Nephron (organoid): ENCODE measurements around the gene HES2.
A peak's percentile ranks its signal among the peaks of the same experiment; 100 is the strongest.

Experiments
- H3K27ac Mint-ChIP-seq, 3 experiments: 2 replicates each; pipeline ENCODE4 v1.8.0; 2020; ENCODE audit warnings: mixed read lengths in 3 of 3, mild to moderate bottlenecking in 2 of 3, moderate library complexity in 1 of 3
- H3K27me3 Mint-ChIP-seq: 2 replicates; pipeline ENCODE4 v1.8.0; 2021; ENCODE audit warnings: low read depth, mild to moderate bottlenecking, moderate library complexity, mixed read lengths
- H3K36me3 Mint-ChIP-seq: 2 replicates; pipeline ENCODE4 v1.8.0; 2020; ENCODE audit warnings: low read depth, mixed read lengths
- H3K4me1 Mint-ChIP-seq: 2 replicates; pipeline ENCODE4 v1.8.0; 2020; ENCODE audit warnings: mixed read lengths
- H3K4me3 Mint-ChIP-seq, 3 experiments: 2 replicates each; pipeline ENCODE4 v1.8.0; 2020; ENCODE audit warnings: mild to moderate bottlenecking in 3 of 3, mixed read lengths in 3 of 3, moderate library complexity in 2 of 3
- H3K9me3 Mint-ChIP-seq: 2 replicates; pipeline ENCODE4 v1.8.0; 2020; ENCODE audit warnings: mixed read lengths
- CTCF ChIP-seq, 3 experiments: fragments of 200-600 bp; sonication (generic); IDR thresholded peaks; one replicate each; pipeline ENCODE4 v1.5.0; 2021; ENCODE audit warnings: antibody characterized with exemption in 3 of 3; ENCODE audit not compliant: unreplicated experiment in 3 of 3

The HES2 gene

GRCh38 chr1:6423321-6423999, 3.7 kb upstream of the HES2 start:
- H3K4me1 Mint-ChIP-seq = no peaks in the 10 kb centered on the region
- no peak overlapping the region for H3K27ac Mint-ChIP-seq
- H3K9me3 Mint-ChIP-seq = no peaks in the 10 kb centered on the region
- peak overlapping the region in 1 of 3 experiments; percentile 13 for H3K4me3 Mint-ChIP-seq
- H3K36me3 Mint-ChIP-seq = no peaks in the 10 kb centered on the region
- H3K27me3 Mint-ChIP-seq = peaks cover 88% of the 10 kb centered on the region
- peak; percentile 78 to 79 (median 79) for TF ChIP-seq CTCF (IDR thresholded peaks at IDR 0.05; ENCODE audit: unreplicated experiment in 3 of 3)

DNA sequence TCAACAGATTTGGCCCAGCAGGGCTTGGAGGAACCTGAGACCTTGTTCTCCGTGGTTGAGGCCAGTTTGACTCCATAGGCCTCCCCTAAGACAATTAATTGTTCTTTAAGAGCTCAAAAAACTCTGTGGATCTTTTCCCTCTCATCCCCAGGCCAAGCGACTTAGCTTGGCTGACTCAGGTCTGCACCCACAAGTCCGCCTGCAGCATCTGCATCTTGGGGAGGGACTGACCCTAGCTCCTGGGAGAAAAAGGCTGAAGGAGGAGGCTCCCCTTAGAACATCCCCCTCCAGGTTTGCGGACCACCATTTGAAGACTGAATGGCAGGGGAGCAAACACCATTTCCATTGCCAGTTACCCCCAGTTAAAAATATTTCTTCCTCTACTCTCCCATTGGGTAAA, 1.5 kb upstream of the HES2 start:
- Mint-ChIP-seq H3K4me1 (no peaks in the 10 kb centered on the region), H3K4me3 (no peak overlapping the region), H3K27me3 (peaks cover 90% of the 10 kb centered on the region), H3K27ac (no peak overlapping the region), H3K9me3 (no peaks in the 10 kb centered on the region), H3K36me3 (no peaks in the 10 kb centered on the region)
- TF ChIP-seq CTCF (IDR thresholded peaks at IDR 0.05; ENCODE audit: unreplicated experiment in 3 of 3) = no peak

DNA sequence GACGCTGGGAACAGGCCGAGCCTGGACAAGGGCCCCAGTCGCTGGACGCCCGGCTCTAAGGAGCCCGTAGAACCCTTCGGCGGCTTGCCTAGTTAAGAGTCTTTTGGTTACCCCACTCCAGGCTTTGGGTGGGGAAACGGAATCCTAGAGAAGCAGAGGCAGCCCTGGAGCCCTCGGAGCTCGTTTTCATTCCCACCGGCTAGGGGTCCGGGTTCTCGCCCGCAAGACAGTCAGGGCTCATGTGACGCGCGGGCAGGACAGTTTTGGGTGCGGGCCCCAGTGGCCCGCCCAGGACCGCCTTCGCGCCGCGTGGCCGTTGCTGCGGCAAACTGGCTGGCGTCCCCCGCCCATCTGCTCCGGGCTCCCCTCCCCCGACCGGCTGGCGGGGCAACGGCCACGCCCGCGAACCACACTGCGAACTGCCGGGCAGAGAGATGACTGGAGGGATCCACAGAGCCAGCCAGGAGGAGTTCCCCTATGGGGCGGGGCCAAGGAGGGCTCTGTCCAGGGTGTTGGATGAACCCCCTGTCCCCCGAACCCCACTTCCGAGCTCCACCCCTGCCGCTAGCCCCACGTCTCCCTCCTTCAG, 829 bp upstream of the HES2 start:
- Mint-ChIP-seq H3K4me3 (no peak overlapping the region), H3K27ac (no peak overlapping the region), H3K27me3 (peaks cover 90% of the 10 kb centered on the region), H3K9me3 (no peaks in the 10 kb centered on the region), H3K36me3 (no peaks in the 10 kb centered on the region), H3K4me1 (no peaks in the 10 kb centered on the region)
- TF ChIP-seq CTCF (IDR thresholded peaks at IDR 0.05; ENCODE audit: unreplicated experiment in 3 of 3) = no peak

- Mint-ChIP-seq H3K27me3 (peaks cover 95% of the 10 kb centered on the region), H3K4me3 (peak overlapping the region in 2 of 3 experiments; percentile 58 to 65), H3K27ac (no peak overlapping the region), H3K9me3 (no peaks in the 10 kb centered on the region), H3K36me3 (no peaks in the 10 kb centered on the region), H3K4me1 (no peaks in the 10 kb centered on the region)
- no peak for TF ChIP-seq CTCF (IDR thresholded peaks at IDR 0.05; ENCODE audit: unreplicated experiment in 3 of 3)
Measured at GRCh38 chr1:6419397-6419803, 319 bp downstream of the HES2 start.

GRCh38 chr1:6418668-6419396, 887 bp downstream of the HES2 start:
- peak overlapping the region in 2 of 3 experiments; percentile 58 to 65 for H3K4me3 Mint-ChIP-seq
- no peaks in the 10 kb centered on the region for H3K36me3 Mint-ChIP-seq
- TF ChIP-seq CTCF (IDR thresholded peaks at IDR 0.05; ENCODE audit: unreplicated experiment in 3 of 3) = no peak
- no peaks in the 10 kb centered on the region for H3K4me1 Mint-ChIP-seq
- H3K9me3 Mint-ChIP-seq = no peaks in the 10 kb centered on the region
- no peak overlapping the region for H3K27ac Mint-ChIP-seq
- H3K27me3 Mint-ChIP-seq = peaks cover 95% of the 10 kb centered on the region
